Activated naive CD4-positive, alpha-beta T cell treated with Interleukin-2 at 50 U/mL for 16 hours (primary cell): ENCODE measurements around the gene IRF8.

Experiments used
- DNase-seq: peaks from one replicate; pipeline ENCODE4 v3.0.0-alpha.2; 2020

Gene IRF8

GRCh38 chr16:85915125-85915845 lies 16.3 kb downstream of the IRF8 start:
- DNase-seq: no peak

GRCh38 chr16:85916141-85916890 lies 17.4 kb downstream of the IRF8 start:
- DNase-seq: no peak

GRCh38 chr16:85917012-85917411 lies 18.1 kb downstream of the IRF8 start:
- no peak for DNase-seq

- no peak for DNase-seq
These were observed 19.0 kb downstream of the IRF8 start for GRCh38 chr16:85917959-85918358.

- no peak for DNase-seq
These were observed 19.5 kb downstream of the IRF8 start for GRCh38 chr16:85918436-85918835.

GRCh38 chr16:85919271-85920267 lies 20.6 kb downstream of the IRF8 start:
- no peak for DNase-seq

- no peak for DNase-seq
These were observed 22.1 kb downstream of the IRF8 start for GRCh38 chr16:85921026-85921425.

GRCh38 chr16:85923153-85924021 lies 24.4 kb downstream of the IRF8 start:
- DNase-seq: no peak

- peak; percentile 58 for DNase-seq
These were observed 25.7 kb downstream of the IRF8 start for GRCh38 chr16:85924675-85925074.

- no peak for DNase-seq
These were observed 27.4 kb downstream of the IRF8 start for GRCh38 chr16:85926370-85926769.

- no peak for DNase-seq
These were observed 28.4 kb downstream of the IRF8 start for GRCh38 chr16:85927371-85927770.

- no peak for DNase-seq
These were observed 29.0 kb downstream of the IRF8 start for GRCh38 chr16:85927959-85928358.

- DNase-seq: no peak
These were observed 29.4 kb downstream of the IRF8 start for GRCh38 chr16:85928401-85928820.

- no peak for DNase-seq
These were observed 30.3 kb downstream of the IRF8 start for GRCh38 chr16:85929259-85929721.

GRCh38 chr16:85930301-85930700 lies 31.3 kb downstream of the IRF8 start:
- DNase-seq: no peak

- no peak for DNase-seq
These were observed 32.8 kb downstream of the IRF8 start for GRCh38 chr16:85931596-85932402.

GRCh38 chr16:85934210-85934609 lies 35.2 kb downstream of the IRF8 start:
- DNase-seq: no peak

- no peak for DNase-seq
These were observed 36.5 kb downstream of the IRF8 start for GRCh38 chr16:85935391-85935973.

GRCh38 chr16:85935974-85936760 lies 37.2 kb downstream of the IRF8 start:
- DNase-seq: peak; percentile 79

- DNase-seq: peak; percentile 35
These were observed 37.9 kb downstream of the IRF8 start for GRCh38 chr16:85936816-85937215.
